Naive thymus-derived CD8-positive, alpha-beta T cell (primary cell): Measurements from ENCODE around the gene MPHOSPH9. TPM values are rescaled to one million over a fixed set of nuclear protein-coding genes. Genes with fewer than 3 reads are reported as not detected.

Experiments used
- ATAC-seq, 2 donors: fragments of 150-1000 bp; cut with Tn5 transposase in 1 of 2; sonication (Bioruptor Pico), chemical (Tn5 transposase) in 1 of 2; 1 replicate in 1 of 2; 2 replicates in 1 of 2; pipeline ENCODE4 v1.10.0; 2021; ENCODE audit warnings: mild to moderate bottlenecking in 2 of 2, moderate library complexity in 2 of 2
- POLR2A ChIA-PET: fragments of 350-600 bp; sonication (Branson Sonifier 250); formaldehyde crosslinking; loops from one replicate; lab custom pipeline; 2021; ENCODE audit warnings: antibody characterized with exemption; lab: Charles Lee
- DNase-seq, 10 donors: peaks; one replicate each; pipeline versions ENCODE4 v3.0.0 to v3.0.0-alpha.2; 2020 to 2022
- H3K27ac Mint-ChIP-seq, 10 donors: one replicate each; pipeline ENCODE4 v1.8.0; 2020 to 2022; ENCODE audit warnings: mild to moderate bottlenecking in 10 of 10, mixed read lengths in 10 of 10, moderate library complexity in 4 of 10, inconsistent platforms in 1 of 10
- H3K27me3 Mint-ChIP-seq, 5 donors: one replicate each; pipeline ENCODE4 v1.8.0; 2021 to 2022; ENCODE audit warnings: mixed read lengths in 5 of 5
- H3K36me3 Mint-ChIP-seq, 3 donors: one replicate each; pipeline ENCODE4 v1.8.0; 2020 to 2022; ENCODE audit warnings: mixed read lengths in 3 of 3, mild to moderate bottlenecking in 2 of 3, inconsistent platforms in 1 of 3
- H3K4me1 Mint-ChIP-seq, 4 donors: one replicate each; pipeline ENCODE4 v1.8.0; 2021 to 2022; ENCODE audit warnings: mixed read lengths in 4 of 4
- H3K4me3 Mint-ChIP-seq, 10 donors: one replicate each; pipeline ENCODE4 v1.8.0; 2020 to 2022; ENCODE audit warnings: mild to moderate bottlenecking in 10 of 10, mixed read lengths in 10 of 10, moderate library complexity in 6 of 10, inconsistent platforms in 1 of 10
- H3K9me3 Mint-ChIP-seq, 9 donors: one replicate each; pipeline ENCODE4 v1.8.0; 2020 to 2022; ENCODE audit warnings: mixed read lengths in 9 of 9, mild to moderate bottlenecking in 3 of 9, inconsistent platforms in 1 of 9, moderate library complexity in 1 of 9
- polyA plus RNA-seq, 3 donors: library from polyadenylated mRNA; unstranded; fragments of 300-500 nt; fragmentation: Illumina TruSeq; gene quantifications; one replicate each; pipeline ENCODE4 v1.2.3, GENCODE V29; 2021
- total RNA-seq, 8 experiments: library from RNA in 2 of 8; stranded (reverse) in 2 of 8; gene quantifications; one replicate each; pipeline ENCODE4 v1.2.3 and lab custom pipeline; 2021 to 2026

MPHOSPH9 gene
- total and polyA plus RNA-seq, 5 experiments from 2014 or later, result 33.9 to 81.8 (median 53.4) TPM

DNA sequence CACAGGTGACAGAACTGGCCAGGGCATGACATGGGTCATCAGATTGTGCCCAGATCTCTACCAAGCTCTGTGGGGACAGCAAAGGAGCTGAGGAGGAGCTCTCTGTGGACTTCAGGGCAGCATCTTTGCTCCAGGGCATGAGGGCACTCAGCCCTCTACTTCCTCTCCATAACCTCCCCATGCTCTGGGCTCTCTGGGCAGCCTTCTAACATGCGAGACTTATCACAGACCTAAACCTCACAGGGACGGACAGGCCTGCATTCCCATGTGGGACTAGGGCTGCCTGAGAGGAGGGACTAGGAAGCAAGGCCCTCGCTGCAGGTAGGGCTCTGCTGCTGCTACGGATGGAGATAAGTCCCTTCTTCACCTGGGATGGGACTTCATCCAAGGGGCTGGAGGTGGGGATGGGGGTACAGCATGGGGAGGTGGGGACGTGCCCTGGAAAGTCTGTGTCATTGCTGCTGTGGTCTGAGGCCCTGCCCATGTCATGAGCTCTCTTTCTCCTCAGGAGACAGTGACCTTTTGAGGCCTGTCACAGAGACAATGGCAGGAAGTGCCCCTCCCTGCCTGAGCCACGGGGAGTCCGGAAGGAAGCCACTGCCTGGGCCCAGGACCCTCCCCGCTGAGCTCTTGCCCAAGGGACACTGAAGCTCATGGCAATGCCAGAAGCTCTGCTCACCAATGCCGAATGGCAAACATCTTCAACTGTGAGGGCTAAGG, 126.1 kb downstream of the MPHOSPH9 start:
- Mint-ChIP-seq H3K9me3 (no peaks in the 10 kb centered on the region), H3K27ac (peak overlapping the region; percentile 89 to 97 (median 96)), H3K27me3 (no peaks in the 10 kb centered on the region), H3K4me3 (peak overlapping the region; percentile 43 to 84 (median 76)), H3K36me3 (peaks cover 5 to 18% (median 7%) of the 10 kb centered on the region in 3 donors), H3K4me1 (peaks cover 44 to 76% (median 72%) of the 10 kb centered on the region in 4 donors)
- POLR2A ChIA-PET, result interaction anchor here (0.6 to 8.8 kb wide), 15 partner anchors 11 to 140 kb away, joined by 3 to 143 read pairs (median 4); partner anchors contain the start of genes ABCB9, MPHOSPH9, MTRFR and OGFOD2
- peak in 9 of 10 donors; percentile 23 to 78 (median 45) for DNase-seq
- peak; percentile 91 for ATAC-seq

DNA sequence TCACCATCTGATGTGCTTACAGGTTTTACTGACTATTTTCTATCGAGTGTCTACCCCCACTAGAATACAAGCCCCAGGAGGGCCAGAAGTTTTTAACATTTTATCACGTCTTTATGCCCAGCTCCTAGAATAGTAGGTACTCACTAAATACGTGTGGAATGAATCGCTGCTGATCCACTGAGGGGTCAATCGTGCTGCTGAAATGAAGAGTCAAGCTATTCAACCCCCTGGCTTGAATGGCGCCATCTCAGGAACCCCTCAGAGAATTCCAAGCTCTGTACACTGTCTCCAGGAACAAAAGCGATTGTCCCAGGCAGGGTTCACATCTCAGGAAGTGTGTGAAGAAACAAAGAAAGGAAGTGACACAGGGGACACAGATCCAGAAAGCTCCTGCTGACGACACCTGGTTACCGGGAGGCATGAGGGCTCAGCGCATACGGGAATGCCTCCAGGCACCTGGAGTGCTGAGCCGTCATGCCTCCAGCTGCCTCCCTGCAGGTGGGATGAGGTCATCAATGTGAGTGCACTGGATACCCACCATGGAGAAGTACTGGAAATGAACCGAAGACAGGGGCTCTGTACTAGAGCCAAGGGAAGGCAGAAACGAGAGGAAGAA, 127.6 kb downstream of the MPHOSPH9 start:
- peaks cover 43 to 71% (median 64%) of the 10 kb centered on the region in 4 donors for H3K4me1 Mint-ChIP-seq
- H3K9me3 Mint-ChIP-seq, result no peaks in the 10 kb centered on the region
- DNase-seq (no peak), ATAC-seq (no peak)
- H3K27ac Mint-ChIP-seq, result peak overlapping the region; percentile 89 to 97 (median 95)
- peak overlapping the region in 9 of 10 donors; percentile 28 to 83 (median 49) for H3K4me3 Mint-ChIP-seq
- peaks cover 5 to 21% (median 7%) of the 10 kb centered on the region in 3 donors for H3K36me3 Mint-ChIP-seq
- POLR2A ChIA-PET, result interaction anchor here (0.8 to 8.8 kb wide), 4 partner anchors 14 to 127 kb away, joined by 3 to 143 read pairs (median 3); partner anchors contain the start of genes MPHOSPH9 and MTRFR
- no peaks in the 10 kb centered on the region for H3K27me3 Mint-ChIP-seq

DNA sequence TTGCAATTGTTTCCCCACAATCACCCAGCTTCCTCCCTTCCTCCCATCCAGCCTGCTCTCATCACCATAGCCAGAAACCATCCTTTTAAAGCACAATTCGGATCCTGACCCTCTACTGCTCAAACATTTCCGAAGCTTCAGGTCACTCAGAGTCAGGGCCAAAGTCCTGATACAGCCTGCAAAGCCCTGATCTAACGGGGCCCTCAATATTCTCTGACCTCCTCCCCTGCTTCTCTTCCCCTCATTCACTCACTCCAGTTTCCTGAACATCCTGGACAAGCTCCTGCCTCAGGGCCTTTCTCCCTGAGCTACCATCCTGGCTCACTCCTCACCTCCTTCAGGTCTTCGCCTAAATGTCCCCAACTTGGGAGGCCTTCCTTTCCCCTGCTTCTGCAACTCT, 128.1 kb downstream of the MPHOSPH9 start:
- Mint-ChIP-seq H3K4me1 (peaks cover 43 to 72% (median 64%) of the 10 kb centered on the region in 4 donors), H3K27me3 (no peaks in the 10 kb centered on the region), H3K27ac (peak overlapping the region in 9 of 10 donors; percentile 33 to 97 (median 94)), H3K36me3 (peaks cover 3 to 16% (median 7%) of the 10 kb centered on the region in 3 donors), H3K9me3 (no peaks in the 10 kb centered on the region), H3K4me3 (peak overlapping the region in 1 of 10 donors; percentile 30)
- DNase-seq (no peak), ATAC-seq (no peak)
- POLR2A ChIA-PET, result interaction anchor here (0.8 to 8.8 kb wide), 3 partner anchors 14 to 128 kb away, joined by 3 to 143 read pairs (median 3); partner anchors contain the start of genes MPHOSPH9 and MTRFR

Other genes starting within 250 kb of the MPHOSPH9 start
- gene PITPNM2, start 82.1 kb downstream of the MPHOSPH9 start, total RNA-seq, result 10 to 100 TPM; 36.9 to 42.7 TPM
- gene PITPNM2, start 82.1 kb downstream of the MPHOSPH9 start, polyA plus RNA-seq, result 1 to 10 TPM; 4.0 to 6.3 (median 4.7) TPM
- 10 to 100 TPM; 61.0 to 62.0 TPM for gene MTRFR, start 295 bp upstream of the MPHOSPH9 start, total RNA-seq
- 10 to 100 TPM; 45.2 to 63.6 (median 56.5) TPM for gene MTRFR, start 295 bp upstream of the MPHOSPH9 start, polyA plus RNA-seq
- gene CDK2AP1, start 38.7 kb upstream of the MPHOSPH9 start, total RNA-seq, result 1 to 10 TPM; 7.4 to 7.8 TPM
- gene CDK2AP1, start 38.7 kb upstream of the MPHOSPH9 start, polyA plus RNA-seq, result 1 to 10 TPM; 2.0 to 6.4 (median 5.4) TPM
- 10 to 100 TPM; 48.0 to 52.1 TPM for gene SBNO1, start 131.7 kb upstream of the MPHOSPH9 start, total RNA-seq
- 10 to 100 TPM; 29.8 to 36.1 (median 36.0) TPM for gene SBNO1, start 131.7 kb upstream of the MPHOSPH9 start, polyA plus RNA-seq
- 10 to 100 TPM; 23.7 to 26.5 TPM for gene KMT5A, start 151.0 kb upstream of the MPHOSPH9 start, total RNA-seq
- gene KMT5A, start 151.0 kb upstream of the MPHOSPH9 start, polyA plus RNA-seq, result 1 to 10 TPM; 1.0 to 3.3 (median 1.7) TPM
- 1 to 10 TPM; 3.3 TPM for gene RILPL2, start 203.5 kb upstream of the MPHOSPH9 start, total RNA-seq
- 1 to 10 TPM; 3.2 to 4.4 (median 3.9) TPM for gene RILPL2, start 203.5 kb upstream of the MPHOSPH9 start, polyA plus RNA-seq
- gene SNRNP35, start 225.0 kb upstream of the MPHOSPH9 start, total RNA-seq, result 10 to 100 TPM; 46.6 to 48.8 TPM
- 10 to 100 TPM; 16.8 to 27.0 (median 20.4) TPM for gene SNRNP35, start 225.0 kb upstream of the MPHOSPH9 start, polyA plus RNA-seq